ENCODE measurements around the gene CDH4. TPM values are rescaled to one million over a fixed set of nuclear protein-coding genes. Genes with fewer than 3 reads are reported as not detected.
A peak's percentile ranks its signal among the peaks of the same experiment; 100 is the strongest.

The CDH4 gene
- total RNA-seq, 3 donors from 2014 or later (not counting 1 experiment from before 2014, with no cell fraction given) = 0.18 TPM; not detected in 2

DNA sequence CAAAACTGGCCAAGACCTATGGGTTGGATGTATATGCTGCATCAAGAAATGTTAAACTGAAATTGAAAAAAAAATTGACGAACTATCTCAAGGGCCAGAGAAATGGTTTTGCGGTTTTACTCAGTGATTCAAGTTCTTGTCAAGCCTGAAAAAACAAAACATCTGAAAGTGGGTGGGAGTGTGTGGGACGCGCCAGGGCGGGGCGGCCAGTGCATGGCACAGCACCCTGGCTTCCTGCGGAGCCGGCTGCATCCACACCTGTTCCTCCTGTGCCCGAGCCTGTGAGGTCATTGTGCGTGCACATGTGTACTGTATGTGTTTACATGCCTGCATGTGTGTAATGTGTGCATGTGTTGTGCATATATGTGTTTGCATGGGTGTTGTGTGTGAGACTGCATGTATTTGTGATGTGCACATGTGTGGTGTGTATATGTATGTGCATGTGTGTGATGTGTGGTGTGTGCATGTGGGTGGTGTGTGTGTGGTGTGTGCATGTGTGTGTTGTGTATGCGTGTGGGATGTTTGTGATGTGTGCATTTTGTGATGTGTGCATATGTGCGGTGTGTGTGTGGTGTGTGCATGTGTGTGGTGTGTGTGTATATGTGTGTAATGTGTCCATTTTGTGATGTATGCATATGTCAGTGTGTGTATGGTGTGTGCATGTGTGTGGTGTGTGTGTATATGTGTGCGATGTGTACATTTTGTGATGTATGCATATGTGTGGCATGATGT, 59.8 kb downstream of the CDH4 start:
- no peak for DNase-seq
- no peak overlapping the region for H3K27ac ChIP-seq (ENCODE audit: low read length)
- intact Hi-C loops (cut with micrococcal nuclease) = no loop called here
- TF ChIP-seq, protein P1, sequence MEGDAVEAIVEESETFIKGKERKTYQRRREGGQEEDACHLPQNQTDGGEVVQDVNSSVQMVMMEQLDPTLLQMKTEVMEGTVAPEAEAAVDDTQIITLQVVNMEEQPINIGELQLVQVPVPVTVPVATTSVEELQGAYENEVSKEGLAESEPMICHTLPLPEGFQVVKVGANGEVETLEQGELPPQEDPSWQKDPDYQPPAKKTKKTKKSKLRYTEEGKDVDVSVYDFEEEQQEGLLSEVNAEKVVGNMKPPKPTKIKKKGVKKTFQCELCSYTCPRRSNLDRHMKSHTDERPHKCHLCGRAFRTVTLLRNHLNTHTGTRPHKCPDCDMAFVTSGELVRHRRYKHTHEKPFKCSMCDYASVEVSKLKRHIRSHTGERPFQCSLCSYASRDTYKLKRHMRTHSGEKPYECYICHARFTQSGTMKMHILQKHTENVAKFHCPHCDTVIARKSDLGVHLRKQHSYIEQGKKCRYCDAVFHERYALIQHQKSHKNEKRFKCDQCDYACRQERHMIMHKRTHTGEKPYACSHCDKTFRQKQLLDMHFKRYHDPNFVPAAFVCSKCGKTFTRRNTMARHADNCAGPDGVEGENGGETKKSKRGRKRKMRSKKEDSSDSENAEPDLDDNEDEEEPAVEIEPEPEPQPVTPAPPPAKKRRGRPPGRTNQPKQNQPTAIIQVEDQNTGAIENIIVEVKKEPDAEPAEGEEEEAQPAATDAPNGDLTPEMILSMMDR (IDR thresholded peaks at IDR 0.05) = no peak
- H3K4me3 Mint-ChIP-seq = no peak overlapping the region
- H3K4me3 ChIP-seq (ENCODE audit: low read length) = no peak overlapping the region
- peak in 1 of 3 donors; percentile 28 for ATAC-seq
- no peaks in the 10 kb centered on the region for H3K4me1 ChIP-seq (ENCODE audit: control insufficient read depth, insufficient read depth, low read length)
- H3K27me3 Mint-ChIP-seq (ENCODE audit: low read depth in 2 of 2) = no peaks in the 10 kb centered on the region
- no peaks in the 10 kb centered on the region for H3K9me3 Mint-ChIP-seq
- H3K4me1 Mint-ChIP-seq = no peaks in the 10 kb centered on the region
- no peaks in the 10 kb centered on the region for H3K36me3 ChIP-seq (ENCODE audit: control insufficient read depth, insufficient read depth, low read length)
- H3K27me3 ChIP-seq (ENCODE audit: control insufficient read depth, insufficient read depth, low read length) = no peaks in the 10 kb centered on the region
- no peak overlapping the region for H3K27ac Mint-ChIP-seq
- WGBS (ENCODE audit: insufficient coverage) = 96% methylated on average over 13 of the region's 13 CpGs
- no peaks in the 10 kb centered on the region for H3K36me3 Mint-ChIP-seq
- peaks cover 6% of the 10 kb centered on the region for H3K9me3 ChIP-seq (ENCODE audit: control insufficient read depth, insufficient read depth, low read length)

GRCh38 chr20:61312925-61313324, 60.9 kb downstream of the CDH4 start:
- no peaks in the 10 kb centered on the region for H3K4me1 ChIP-seq (ENCODE audit: control insufficient read depth, insufficient read depth, low read length)
- Mint-ChIP-seq H3K4me3 (no peak overlapping the region), H3K36me3 (no peaks in the 10 kb centered on the region), H3K27ac (no peak overlapping the region), H3K27me3 (ENCODE audit: low read depth in 2 of 2) (no peaks in the 10 kb centered on the region), H3K9me3 (no peaks in the 10 kb centered on the region), H3K4me1 (no peaks in the 10 kb centered on the region)
- TF ChIP-seq, protein P1 (IDR thresholded peaks at IDR 0.05) = no peak
- H3K4me3 ChIP-seq (ENCODE audit: low read length) = no peak overlapping the region
- H3K36me3 ChIP-seq (ENCODE audit: control insufficient read depth, insufficient read depth, low read length) = no peaks in the 10 kb centered on the region
- ATAC-seq = no peak
- H3K27me3 ChIP-seq (ENCODE audit: control insufficient read depth, insufficient read depth, low read length) = no peaks in the 10 kb centered on the region
- DNase-seq = no peak
- H3K9me3 ChIP-seq (ENCODE audit: control insufficient read depth, insufficient read depth, low read length) = peaks cover 12% of the 10 kb centered on the region
- WGBS (ENCODE audit: insufficient coverage) = 85% methylated on average over 13 of the region's 13 CpGs
- intact Hi-C loops (cut with micrococcal nuclease) = no loop called here
- no peak overlapping the region for H3K27ac ChIP-seq (ENCODE audit: low read length)

GRCh38 chr20:61313396-61313795, 61.3 kb downstream of the CDH4 start:
- intact Hi-C loops (cut with micrococcal nuclease) = no loop called here
- H3K4me3 Mint-ChIP-seq = no peak overlapping the region
- ATAC-seq (no peak), DNase-seq (no peak)
- no peak overlapping the region for H3K27ac ChIP-seq (ENCODE audit: low read length)
- TF ChIP-seq, protein P1 (IDR thresholded peaks at IDR 0.05) = no peak
- H3K4me3 ChIP-seq (ENCODE audit: low read length) = no peak overlapping the region
- WGBS (ENCODE audit: insufficient coverage) = 91% methylated on average over 11 of the region's 11 CpGs
- H3K9me3 ChIP-seq (ENCODE audit: control insufficient read depth, insufficient read depth, low read length) = peaks cover 12% of the 10 kb centered on the region
- no peaks in the 10 kb centered on the region for H3K27me3 Mint-ChIP-seq (ENCODE audit: low read depth in 2 of 2)
- H3K9me3 Mint-ChIP-seq = no peaks in the 10 kb centered on the region
- H3K4me1 ChIP-seq (ENCODE audit: control insufficient read depth, insufficient read depth, low read length) = no peaks in the 10 kb centered on the region
- H3K27ac Mint-ChIP-seq = no peak overlapping the region
- no peaks in the 10 kb centered on the region for H3K27me3 ChIP-seq (ENCODE audit: control insufficient read depth, insufficient read depth, low read length)
- H3K4me1 Mint-ChIP-seq = no peaks in the 10 kb centered on the region
- no peaks in the 10 kb centered on the region for H3K36me3 ChIP-seq (ENCODE audit: control insufficient read depth, insufficient read depth, low read length)
- no peaks in the 10 kb centered on the region for H3K36me3 Mint-ChIP-seq
